IMR-90 (cell line): ENCODE data around the gene RIMS4. TPM values are rescaled to one million over a fixed set of nuclear protein-coding genes. Genes with fewer than 3 reads are reported as not detected.

ENCODE experiments used
- ATAC-seq: fragments of 200-7000 bp; cut with Tn5 transposase; 2 replicates; pipeline ENCODE4 v1.9.1; 2020; ENCODE audit warnings: low read depth, mild to moderate bottlenecking, moderate library complexity
- BruUV-seq: library from RNA; stranded (reverse); fragments of 400-500 nt; replicated peaks from 2 replicates; lab custom pipeline; 2021; lab: Mats Ljungman, UMichigan
- CTCF ChIA-PET: fragments of 300-600 bp; formaldehyde crosslinking; extraction: SDS; loops from one replicate; lab custom pipeline; 2021; ENCODE audit warnings: antibody characterized with exemption; lab: Yijun Ruan, JAX
- POLR2A ChIA-PET: fragments of 300-600 bp; sonication (Branson Sonifier 250); formaldehyde crosslinking; loops from one replicate; lab custom pipeline; 2022; ENCODE audit warnings: antibody characterized with exemption; ENCODE audit not compliant: unreplicated experiment; lab: Charles Lee
- DNase-seq: peaks from one replicate; pipeline ENCODE4 v3.0.0; 2013
- H2AFZ ChIP-seq: replicated peaks from 2 replicates; pipeline ENCODE3; 2013; ENCODE audit warnings: low read length, mild to moderate bottlenecking; ENCODE audit not compliant: poor library complexity
- H2AK5ac ChIP-seq: 2 replicates; pipeline ENCODE4 v1.6.1; 2013; ENCODE audit warnings: low read depth, low read length, inconsistent platforms
- H2AK9ac ChIP-seq: replicated peaks from 2 replicates; pipeline ENCODE3; 2013; ENCODE audit warnings: mild to moderate bottlenecking, low read depth, low read length, moderate library complexity; ENCODE audit not compliant: poor library complexity
- H2BK120ac ChIP-seq: 2 replicates; pipeline ENCODE4 v1.6.1; 2013; ENCODE audit warnings: low read depth, low read length, inconsistent platforms
- H2BK15ac ChIP-seq: 3 replicates; pipeline ENCODE4 v1.6.1; 2013; ENCODE audit warnings: low read depth, low read length, inconsistent platforms
- H2BK20ac ChIP-seq: 2 replicates; pipeline ENCODE4 v1.6.1; 2013; ENCODE audit warnings: low read depth, mild to moderate bottlenecking, inconsistent platforms, low read length, moderate library complexity
- H2BK5ac ChIP-seq: 2 replicates; pipeline ENCODE4 v1.6.1; 2013; ENCODE audit warnings: mild to moderate bottlenecking, low read depth, low read length, inconsistent platforms; ENCODE audit not compliant: poor library complexity, severe bottlenecking
- H3K14ac ChIP-seq: replicated peaks from 2 replicates; pipeline ENCODE4 v1.6.1; 2013; ENCODE audit warnings: low read depth, low read length, inconsistent platforms
- H3K18ac ChIP-seq: 2 replicates; pipeline ENCODE4 v1.6.1; 2013; ENCODE audit warnings: low read depth, low read length, control low read depth
- H3K23ac ChIP-seq: 2 replicates; pipeline ENCODE4 v1.6.1; 2013; ENCODE audit warnings: low read depth, low read length, inconsistent platforms
- H3K27ac ChIP-seq: 2 replicates; pipeline ENCODE4 v1.5.1; 2013; ENCODE audit warnings: mild to moderate bottlenecking, control low read depth, low read length; ENCODE audit not compliant: insufficient read depth
- H3K27me3 ChIP-seq: 2 replicates; pipeline ENCODE4 v1.6.1; 2013; ENCODE audit warnings: low read length; ENCODE audit not compliant: control insufficient read depth, insufficient read depth
- H3K36me3 ChIP-seq: 2 replicates; pipeline ENCODE4 v1.6.1; 2013; ENCODE audit warnings: low read length, mixed read lengths; ENCODE audit not compliant: control insufficient read depth, insufficient read depth
- H3K4ac ChIP-seq: 2 replicates; pipeline ENCODE4 v1.6.1; 2013; ENCODE audit warnings: low read depth, low read length, inconsistent platforms
- H3K4me1 ChIP-seq: 2 replicates; pipeline ENCODE4 v1.6.1; 2013; ENCODE audit warnings: low read length, mixed read lengths; ENCODE audit not compliant: control insufficient read depth, insufficient read depth
- H3K4me2 ChIP-seq: 2 replicates; pipeline ENCODE4 v1.6.1; 2013; ENCODE audit warnings: low read depth, mild to moderate bottlenecking, control low read depth, low read length, moderate library complexity
- H3K4me3 ChIP-seq: 2 replicates; pipeline ENCODE4 v1.5.1; 2013; ENCODE audit warnings: low read depth, mild to moderate bottlenecking, control low read depth, low read length, moderate library complexity; ENCODE audit not compliant: insufficient read depth
- H3K56ac ChIP-seq: 2 replicates; pipeline ENCODE4 v1.6.1; 2013; ENCODE audit warnings: low read length, inconsistent platforms; ENCODE audit not compliant: insufficient read depth; ENCODE audit errors: extremely low read depth
- H3K79me1 ChIP-seq, 2 experiments: 2 replicates each; pipeline ENCODE4 v1.6.1; 2013; ENCODE audit warnings: low read length in 2 of 2, inconsistent platforms in 1 of 2, low read depth in 1 of 2
- H3K9ac ChIP-seq: 2 replicates; pipeline ENCODE4 v1.6.1; 2013; ENCODE audit warnings: low read depth, low read length, control low read depth
- H3K9me1 ChIP-seq: 2 replicates; pipeline ENCODE4 v1.6.1; 2013; ENCODE audit warnings: low read length, inconsistent platforms; ENCODE audit not compliant: insufficient read depth
- H3K9me3 ChIP-seq: 2 replicates; pipeline ENCODE4 v1.6.1; 2013; ENCODE audit warnings: low read length; ENCODE audit not compliant: control insufficient read depth, insufficient read depth
- H4K20me1 ChIP-seq: 2 replicates; pipeline ENCODE4 v1.6.1; 2013; ENCODE audit warnings: low read length, inconsistent platforms; ENCODE audit not compliant: insufficient read depth
- H4K5ac ChIP-seq: 2 replicates; pipeline ENCODE4 v1.6.1; 2013; ENCODE audit warnings: mild to moderate bottlenecking, low read depth, low read length, control low read depth
- H4K8ac ChIP-seq, 2 experiments: 2 replicates each; pipeline ENCODE4 v1.6.1; 2013; ENCODE audit warnings: low read depth in 2 of 2, low read length in 2 of 2, control low read depth in 1 of 2, inconsistent platforms in 1 of 2
- H4K91ac ChIP-seq: 2 replicates; pipeline ENCODE4 v1.6.1; 2013; ENCODE audit warnings: low read depth, low read length, inconsistent platforms; ENCODE audit not compliant: insufficient read depth
- BHLHE40 ChIP-seq: fragments of 150-350 bp; IDR thresholded peaks from 2 replicates; pipeline ENCODE4 v1.6.1; 2016; ENCODE audit warnings: mild to moderate bottlenecking, low read depth, low read length
- CEBPB ChIP-seq: IDR thresholded peaks from 2 replicates; pipeline ENCODE4 v1.6.1; 2012; ENCODE audit warnings: low read depth, low read length, improper control_type of control experiment
- CHD1 ChIP-seq: IDR thresholded peaks from 2 replicates; pipeline ENCODE4 v1.6.1; 2012; ENCODE audit warnings: low read depth, low read length, improper control_type of control experiment
- MAFK ChIP-seq: IDR thresholded peaks from 2 replicates; pipeline ENCODE4 v1.6.1; 2012; ENCODE audit warnings: low read depth, low read length, improper control_type of control experiment
- MXI1 ChIP-seq: IDR thresholded peaks from 2 replicates; pipeline ENCODE4 v1.6.1; 2012; ENCODE audit warnings: low read depth, mild to moderate bottlenecking, low read length, moderate library complexity, borderline replicate concordance
- NFE2L2 ChIP-seq: fragments of 150-350 bp; IDR thresholded peaks from 2 replicates; pipeline ENCODE4 v1.6.1; 2016; ENCODE audit warnings: low read depth, mild to moderate bottlenecking, low read length
- RAD21 ChIP-seq: IDR thresholded peaks from 2 replicates; pipeline ENCODE4 v1.6.1; 2012; ENCODE audit warnings: low read length, improper control_type of control experiment
- RCOR1 ChIP-seq: IDR thresholded peaks from 2 replicates; pipeline ENCODE4 v1.6.1; 2012; ENCODE audit warnings: mild to moderate bottlenecking, low read length, improper control_type of control experiment; ENCODE audit not compliant: insufficient replicate concordance
- RFX5 ChIP-seq: IDR thresholded peaks from 2 replicates; pipeline ENCODE4 v1.8.0; 2012; ENCODE audit warnings: low read depth, mild to moderate bottlenecking, low read length, moderate library complexity
- SMC3 ChIP-seq: fragments of 150-350 bp; IDR thresholded peaks from 2 replicates; pipeline ENCODE4 v1.6.1; 2016; ENCODE audit warnings: low read depth, mild to moderate bottlenecking, antibody characterized with exemption, low read length, moderate library complexity
- WGBS, 2 experiments: methylation state at CpG; one replicate each; pipeline versions ENCODE4 v1.1.5 to v1.1.7; 2013; ENCODE audit warnings: missing lambda C conversion rate in 2 of 2; ENCODE audit not compliant: insufficient read length in 1 of 2; ENCODE audit errors: extremely low coverage in 2 of 2; 5-methylcytosine and 5-hydroxymethylcytosine counted together
- dilution Hi-C: fragments of 300-500 bp; cut with HindIII; formaldehyde crosslinking; loops from one replicate; pipeline ENCODE4 v1.14.3; 2018; ENCODE audit warnings: low sequenced_read_pairs; ENCODE audit not compliant: unreplicated experiment
- in situ Hi-C: fragments of 300-500 bp; cut with MboI; formaldehyde crosslinking; loops from 3 replicates; pipeline ENCODE4 v1.14.3; 2019; ENCODE audit warnings: low sequenced_read_pairs, inconsistent platforms, mixed read lengths
- intact Hi-C: fragments of 100-400 bp; cut with micrococcal nuclease; formaldehyde crosslinking; loops from 2 replicates; pipeline ENCODE4 v1.10.0; 2022
- polyA plus RNA-seq, 3 experiments: library from polyadenylated mRNA; depleted of rRNA; stranded (reverse); fragments of >200 nt; gene quantifications; 2 replicates each; pipeline ENCODE4 v1.2.3, GENCODE V29; 2012; ENCODE audit warnings: low replicate concordance in 1 of 3
- total RNA-seq: library from RNA; depleted of rRNA; stranded (reverse); fragments of >200 nt; gene quantifications from 2 replicates; pipeline ENCODE4 v1.2.3, GENCODE V29; 2012
- TF ChIP-seq, protein P1 (sequence below): fragments of 150-350 bp; IDR thresholded peaks from 2 replicates; pipeline ENCODE4 v1.6.1; 2016; ENCODE audit warnings: low read depth, mild to moderate bottlenecking, low read length, moderate library complexity, borderline replicate concordance
- TF ChIP-seq, protein P2 (sequence below): fragments of 150-350 bp; IDR thresholded peaks from 2 replicates; pipeline ENCODE4 v1.6.1; 2017; ENCODE audit warnings: mild to moderate bottlenecking, antibody characterized with exemption, low read length, low read depth

RIMS4 gene
- total and polyA plus RNA-seq, 2 of the 4 experiments (the other 2 are of a cell fraction), result not detected

DNA sequence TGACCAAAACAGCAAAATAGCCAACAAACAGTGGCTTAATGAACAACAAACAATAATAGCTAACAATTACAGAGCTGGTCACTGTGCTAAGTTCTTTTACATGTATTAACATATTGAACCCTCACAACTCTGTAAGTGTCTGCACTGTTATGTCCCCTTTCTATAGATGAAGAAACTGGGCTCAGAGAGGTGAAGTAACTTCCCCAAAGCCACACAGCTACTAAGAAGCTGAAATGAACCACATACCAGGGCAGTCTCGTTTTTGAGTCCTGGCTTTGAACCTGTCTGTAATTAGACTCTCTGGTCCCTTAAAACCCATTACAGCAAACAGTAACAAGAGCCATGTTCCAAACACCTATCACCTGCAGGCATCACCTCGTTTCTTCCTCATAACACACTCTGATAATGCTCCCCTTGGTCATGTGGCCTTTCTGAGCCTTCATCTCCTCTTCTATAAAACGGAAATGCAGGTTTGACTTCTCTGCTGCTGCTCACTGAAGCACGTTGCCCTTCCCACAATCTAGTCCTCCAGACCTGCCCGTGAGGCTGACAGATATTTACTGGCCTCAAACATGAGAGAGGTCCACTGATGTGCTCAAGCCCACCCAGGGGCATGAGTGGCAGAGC is 41.4 kb downstream of the RIMS4 start:
- Histone ChIP-seq H3K9me3 (no peaks in the 10 kb centered on the region), H3K9me1 (peaks cover 4% of the 10 kb centered on the region; the same call in 1 of the 2 replicates), H3K27me3 (peaks cover 40% of the 10 kb centered on the region), H2AK9ac (no peak overlapping the region), H3K14ac (no peak overlapping the region), H2BK5ac (no peak overlapping the region), H3K18ac (no peak overlapping the region), H3K36me3 (no peaks in the 10 kb centered on the region), H3K4me3 (no peak overlapping the region), H3K56ac (no peak overlapping the region), H3K27ac (no peak overlapping the region), H3K23ac (no peak overlapping the region), H2BK20ac (no peak overlapping the region), H3K4ac (no peak overlapping the region), H2AFZ (no peak overlapping the region), H4K5ac (no peak overlapping the region), H3K4me2 (no peak overlapping the region), H4K8ac (no peak overlapping the region), H2AK5ac (no peak overlapping the region), H3K79me1 (no peaks in the 10 kb centered on the region), H3K9ac (no peak overlapping the region), H2BK15ac (no peak overlapping the region), H2BK120ac (no peak overlapping the region), H3K4me1 (no peaks in the 10 kb centered on the region), H4K91ac (no peak overlapping the region), H4K20me1 (no peaks in the 10 kb centered on the region)
- ATAC-seq, result no peak
- DNase-seq, result no peak
- intact Hi-C loops, result no loop called here
- in situ Hi-C loops, result no loop called here
- ChIA-PET POLR2A (no interaction called here), CTCF (no interaction called here)
- dilution Hi-C loops, result no loop called here
- BruUV-seq, result no TSS peak
- TF ChIP-seq, protein P1, sequence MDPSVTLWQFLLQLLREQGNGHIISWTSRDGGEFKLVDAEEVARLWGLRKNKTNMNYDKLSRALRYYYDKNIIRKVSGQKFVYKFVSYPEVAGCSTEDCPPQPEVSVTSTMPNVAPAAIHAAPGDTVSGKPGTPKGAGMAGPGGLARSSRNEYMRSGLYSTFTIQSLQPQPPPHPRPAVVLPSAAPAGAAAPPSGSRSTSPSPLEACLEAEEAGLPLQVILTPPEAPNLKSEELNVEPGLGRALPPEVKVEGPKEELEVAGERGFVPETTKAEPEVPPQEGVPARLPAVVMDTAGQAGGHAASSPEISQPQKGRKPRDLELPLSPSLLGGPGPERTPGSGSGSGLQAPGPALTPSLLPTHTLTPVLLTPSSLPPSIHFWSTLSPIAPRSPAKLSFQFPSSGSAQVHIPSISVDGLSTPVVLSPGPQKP, result no peak
- TF ChIP-seq MAFK (no peak), RFX5 (no peak), BHLHE40 (no peak), CHD1 (no peak), RAD21 (no peak), NFE2L2 (no peak), SMC3 (no peak), MXI1 (no peak), RCOR1 (no peak), CEBPB (no peak)
- TF ChIP-seq, protein P2, sequence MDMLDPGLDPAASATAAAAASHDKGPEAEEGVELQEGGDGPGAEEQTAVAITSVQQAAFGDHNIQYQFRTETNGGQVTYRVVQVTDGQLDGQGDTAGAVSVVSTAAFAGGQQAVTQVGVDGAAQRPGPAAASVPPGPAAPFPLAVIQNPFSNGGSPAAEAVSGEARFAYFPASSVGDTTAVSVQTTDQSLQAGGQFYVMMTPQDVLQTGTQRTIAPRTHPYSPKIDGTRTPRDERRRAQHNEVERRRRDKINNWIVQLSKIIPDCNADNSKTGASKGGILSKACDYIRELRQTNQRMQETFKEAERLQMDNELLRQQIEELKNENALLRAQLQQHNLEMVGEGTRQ, result no peak
- WGBS, 2 experiments, result 5% methylated on average over 4 of the region's 5 CpGs; no CpG with 5 or more reads in 1 of the 2 experiments
